ENCODE data around the gene TRAPPC14.

DNA sequence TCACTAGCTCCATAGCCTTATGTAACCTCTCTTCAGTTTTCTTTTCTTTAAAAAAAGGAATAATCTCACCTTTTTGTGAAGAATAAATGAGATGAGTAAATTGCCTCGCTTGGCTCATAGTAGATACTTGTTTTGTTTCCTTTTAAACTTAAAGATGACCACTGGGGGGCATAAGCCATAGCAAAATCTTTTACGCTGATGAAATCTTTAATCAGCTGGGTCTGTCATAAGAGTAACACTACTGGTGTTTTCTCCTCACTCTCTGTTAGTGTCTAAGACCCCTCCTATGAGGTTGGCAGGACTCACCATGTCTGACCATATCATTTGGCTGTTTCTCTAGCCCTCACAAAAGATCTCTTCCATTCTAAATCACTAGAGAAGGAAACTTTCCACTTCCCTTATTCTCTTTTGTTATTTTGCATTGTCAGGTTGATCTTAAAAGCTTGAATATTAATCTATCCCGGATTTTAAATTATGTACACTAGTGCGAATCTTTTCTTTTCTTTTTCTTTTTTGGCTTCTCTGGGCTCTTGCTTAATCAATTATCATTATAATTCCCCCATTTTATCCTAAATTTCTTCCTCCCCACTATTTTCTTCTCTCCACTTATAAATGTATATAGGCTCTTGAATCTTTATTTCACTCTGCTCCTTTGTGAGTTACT lies 31.7 kb upstream of the TRAPPC14 start:
- TF ChIP-seq, protein P1, sequence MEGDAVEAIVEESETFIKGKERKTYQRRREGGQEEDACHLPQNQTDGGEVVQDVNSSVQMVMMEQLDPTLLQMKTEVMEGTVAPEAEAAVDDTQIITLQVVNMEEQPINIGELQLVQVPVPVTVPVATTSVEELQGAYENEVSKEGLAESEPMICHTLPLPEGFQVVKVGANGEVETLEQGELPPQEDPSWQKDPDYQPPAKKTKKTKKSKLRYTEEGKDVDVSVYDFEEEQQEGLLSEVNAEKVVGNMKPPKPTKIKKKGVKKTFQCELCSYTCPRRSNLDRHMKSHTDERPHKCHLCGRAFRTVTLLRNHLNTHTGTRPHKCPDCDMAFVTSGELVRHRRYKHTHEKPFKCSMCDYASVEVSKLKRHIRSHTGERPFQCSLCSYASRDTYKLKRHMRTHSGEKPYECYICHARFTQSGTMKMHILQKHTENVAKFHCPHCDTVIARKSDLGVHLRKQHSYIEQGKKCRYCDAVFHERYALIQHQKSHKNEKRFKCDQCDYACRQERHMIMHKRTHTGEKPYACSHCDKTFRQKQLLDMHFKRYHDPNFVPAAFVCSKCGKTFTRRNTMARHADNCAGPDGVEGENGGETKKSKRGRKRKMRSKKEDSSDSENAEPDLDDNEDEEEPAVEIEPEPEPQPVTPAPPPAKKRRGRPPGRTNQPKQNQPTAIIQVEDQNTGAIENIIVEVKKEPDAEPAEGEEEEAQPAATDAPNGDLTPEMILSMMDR (IDR thresholded peaks at IDR 0.05) = peak in 4 of 7 experiments; percentile 15 to 35 (median 34)
- no peak for TF ChIP-seq POLR2A (IDR thresholded peaks at IDR 0.05)
